ENCODE measurements around the gene RALB. TPM values are rescaled to one million over a fixed set of nuclear protein-coding genes. Genes with fewer than 3 reads are reported as not detected.
A peak's percentile ranks its signal among the peaks of the same experiment; 100 is the strongest.

RALB gene, protein sequence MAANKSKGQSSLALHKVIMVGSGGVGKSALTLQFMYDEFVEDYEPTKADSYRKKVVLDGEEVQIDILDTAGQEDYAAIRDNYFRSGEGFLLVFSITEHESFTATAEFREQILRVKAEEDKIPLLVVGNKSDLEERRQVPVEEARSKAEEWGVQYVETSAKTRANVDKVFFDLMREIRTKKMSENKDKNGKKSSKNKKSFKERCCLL
- total RNA-seq, result 10 to 100 TPM; 34.0 to 34.3 TPM

GRCh38 chr2:120252225-120253020, at the start of gene RALB:
Gene RALB, plus strand, starts transcription at chr2:120252852. Its CDS starts 25,813 bp downstream, at chr2:120278665.
- intact Hi-C loops (cut with DNase I, micrococcal nuclease), result loop anchor here (1.0 to 10.0 kb wide), 8 partner anchors 20 to 573 kb away; partner anchors contain the start of genes TMEM185B (in 2 of the 2), EPB41L5 (in 1 of the 2), PTPN4 (in 1 of the 2) and TMEM177 (in 1 of the 2)
- no peaks in the 10 kb centered on the region for H3K9me3 Mint-ChIP-seq (ENCODE audit: low read depth)
- peak; percentile 95 for ATAC-seq
- peaks cover 11% of the 10 kb centered on the region for H3K36me3 Mint-ChIP-seq (ENCODE audit: low read depth)
- H3K27me3 Mint-ChIP-seq, result peaks cover 6% of the 10 kb centered on the region
- H3K4me1 Mint-ChIP-seq, result peaks cover 41% of the 10 kb centered on the region
- DNase-seq, result peak; percentile 100
- ChIA-PET POLR2A (interaction anchor here (0.5 to 1.7 kb wide), 9 partner anchors 16 to 1278 kb away, joined by 3 to 9 read pairs (median 3); partner anchors contain the start of genes RNU4ATAC and TMEM185B), CTCF (interaction anchor here (0.8 to 4.7 kb wide), 7 partner anchors 12 to 78 kb away, joined by 3 to 20 read pairs (median 4); no protein-coding TSS in a partner anchor)
- peak within 1 kb of the TSS; percentile 86 for H3K27ac Mint-ChIP-seq
- H3K4me3 Mint-ChIP-seq, result peak within 1 kb of the TSS; percentile 92

- H3K36me3 Mint-ChIP-seq (ENCODE audit: low read depth), result no peaks in the 10 kb centered on the region
- POLR2A ChIA-PET, result no interaction called here
- H3K27ac Mint-ChIP-seq, result no peak overlapping the region
- intact Hi-C loops (cut with DNase I, micrococcal nuclease), result loop anchor here in 1 of 2 experiments (10.0 kb wide), 1 partner anchor 481 kb away; no protein-coding TSS in a partner anchor
- H3K4me1 Mint-ChIP-seq, result no peaks in the 10 kb centered on the region
- CTCF ChIA-PET, result interaction anchor here (0.7 to 1.1 kb wide), 4 partner anchors 29 to 463 kb away, joined by 3 to 6 read pairs (median 3); no protein-coding TSS in a partner anchor
- ATAC-seq (no peak), DNase-seq (no peak)
- H3K4me3 Mint-ChIP-seq, result no peak overlapping the region
- no peaks in the 10 kb centered on the region for H3K27me3 Mint-ChIP-seq
- H3K9me3 Mint-ChIP-seq (ENCODE audit: low read depth), result peaks cover 3% of the 10 kb centered on the region
Observed at GRCh38 chr2:120203251-120204021, 49.2 kb upstream of the RALB start.

- Mint-ChIP-seq H3K4me3 (no peak overlapping the region), H3K27me3 (no peaks in the 10 kb centered on the region), H3K9me3 (ENCODE audit: low read depth) (no peaks in the 10 kb centered on the region), H3K27ac (no peak overlapping the region), H3K36me3 (ENCODE audit: low read depth) (no peaks in the 10 kb centered on the region), H3K4me1 (no peaks in the 10 kb centered on the region)
- DNase-seq (no peak), ATAC-seq (no peak)
- ChIA-PET CTCF (interaction anchor here (1.1 to 1.2 kb wide), 3 partner anchors 107 to 463 kb away, joined by 3 to 6 read pairs (median 4); no protein-coding TSS in a partner anchor), POLR2A (no interaction called here)
- intact Hi-C loops (cut with DNase I, micrococcal nuclease), result loop anchor here in 1 of 2 experiments (10.0 kb wide), 1 partner anchor 481 kb away; no protein-coding TSS in a partner anchor
Observed at GRCh38 chr2:120204022-120204405, 48.6 kb upstream of the RALB start.

GRCh38 chr2:120204417-120204816, 48.2 kb upstream of the RALB start:
- H3K4me3 Mint-ChIP-seq, result no peak overlapping the region
- H3K36me3 Mint-ChIP-seq (ENCODE audit: low read depth), result no peaks in the 10 kb centered on the region
- no peak overlapping the region for H3K27ac Mint-ChIP-seq
- no peaks in the 10 kb centered on the region for H3K27me3 Mint-ChIP-seq
- H3K9me3 Mint-ChIP-seq (ENCODE audit: low read depth), result no peaks in the 10 kb centered on the region
- intact Hi-C loops (cut with DNase I, micrococcal nuclease), result loop anchor here in 1 of 2 experiments (10.0 kb wide), 1 partner anchor 480 kb away; no protein-coding TSS in a partner anchor
- ChIA-PET CTCF (interaction anchor here (1.0 to 1.7 kb wide), 4 partner anchors 29 to 109 kb away, joined by 3 to 6 read pairs (median 4); no protein-coding TSS in a partner anchor), POLR2A (no interaction called here)
- DNase-seq (no peak), ATAC-seq (no peak)
- no peaks in the 10 kb centered on the region for H3K4me1 Mint-ChIP-seq

DNA sequence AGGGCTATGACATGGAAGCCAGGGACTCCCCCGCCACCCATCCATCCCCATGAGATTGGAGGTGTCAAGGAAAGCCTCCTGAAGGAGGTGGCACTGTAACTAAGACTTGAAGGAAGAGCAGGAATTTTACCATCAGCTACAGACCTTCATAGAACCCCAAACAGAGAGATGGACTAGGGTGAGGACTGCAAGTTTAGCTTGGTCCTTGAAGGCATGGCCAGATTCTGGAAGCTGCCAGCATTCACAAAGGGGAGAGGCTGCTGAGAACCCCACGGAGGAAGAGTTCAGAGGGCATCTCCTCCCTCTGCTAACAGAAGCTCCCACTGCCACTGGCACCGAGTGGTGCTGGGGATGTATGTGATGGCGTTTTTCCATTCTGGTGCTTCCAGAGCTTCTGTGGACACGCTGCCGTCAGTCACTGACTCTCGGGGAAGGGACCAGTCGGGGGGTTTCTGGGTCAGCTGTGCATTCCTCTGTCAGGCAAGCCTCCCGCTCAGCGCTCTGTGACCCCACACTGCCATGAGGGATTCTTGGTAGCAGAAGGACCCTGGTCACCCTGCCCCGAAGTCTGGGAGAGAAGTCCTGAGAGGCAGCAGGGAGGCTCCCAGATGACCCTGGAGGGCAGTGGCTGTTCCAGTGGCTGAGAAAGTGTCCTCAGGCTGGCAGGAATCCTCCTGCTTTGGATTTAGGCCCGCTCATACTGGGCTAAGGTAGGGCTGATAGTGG, 47.5 kb upstream of the RALB start:
- H3K27me3 Mint-ChIP-seq, result no peaks in the 10 kb centered on the region
- H3K4me1 Mint-ChIP-seq, result peaks cover 3% of the 10 kb centered on the region
- H3K4me3 Mint-ChIP-seq, result no peak overlapping the region
- no peak overlapping the region for H3K27ac Mint-ChIP-seq
- intact Hi-C loops (cut with DNase I, micrococcal nuclease), result loop anchor here in 1 of 2 experiments (10.0 kb wide), 1 partner anchor 480 kb away; no protein-coding TSS in a partner anchor
- DNase-seq, result no peak
- CTCF ChIA-PET, result interaction anchor here (1.0 to 1.7 kb wide), 3 partner anchors 30 to 108 kb away, joined by 3 to 5 read pairs (median 4); no protein-coding TSS in a partner anchor
- POLR2A ChIA-PET, result no interaction called here
- no peaks in the 10 kb centered on the region for H3K36me3 Mint-ChIP-seq (ENCODE audit: low read depth)
- ATAC-seq, result no peak
- no peaks in the 10 kb centered on the region for H3K9me3 Mint-ChIP-seq (ENCODE audit: low read depth)

- POLR2A ChIA-PET, result no interaction called here
- ATAC-seq (peak; percentile 80), DNase-seq (peak; percentile 75)
- Mint-ChIP-seq H3K36me3 (ENCODE audit: low read depth) (no peaks in the 10 kb centered on the region), H3K4me3 (no peak overlapping the region), H3K27ac (no peak overlapping the region), H3K9me3 (ENCODE audit: low read depth) (no peaks in the 10 kb centered on the region), H3K27me3 (no peaks in the 10 kb centered on the region), H3K4me1 (peaks cover 4% of the 10 kb centered on the region)
- CTCF ChIA-PET, result interaction anchor here (1.0 to 1.7 kb wide), 3 partner anchors 10 to 107 kb away, joined by 3 to 5 read pairs (median 3); no protein-coding TSS in a partner anchor
- intact Hi-C loops (cut with DNase I, micrococcal nuclease), result loop anchor here (1.0 to 10.0 kb wide), 2 partner anchors 107 to 479 kb away; no protein-coding TSS in a partner anchor
Observed at GRCh38 chr2:120206022-120206581, 46.5 kb upstream of the RALB start.

DNA sequence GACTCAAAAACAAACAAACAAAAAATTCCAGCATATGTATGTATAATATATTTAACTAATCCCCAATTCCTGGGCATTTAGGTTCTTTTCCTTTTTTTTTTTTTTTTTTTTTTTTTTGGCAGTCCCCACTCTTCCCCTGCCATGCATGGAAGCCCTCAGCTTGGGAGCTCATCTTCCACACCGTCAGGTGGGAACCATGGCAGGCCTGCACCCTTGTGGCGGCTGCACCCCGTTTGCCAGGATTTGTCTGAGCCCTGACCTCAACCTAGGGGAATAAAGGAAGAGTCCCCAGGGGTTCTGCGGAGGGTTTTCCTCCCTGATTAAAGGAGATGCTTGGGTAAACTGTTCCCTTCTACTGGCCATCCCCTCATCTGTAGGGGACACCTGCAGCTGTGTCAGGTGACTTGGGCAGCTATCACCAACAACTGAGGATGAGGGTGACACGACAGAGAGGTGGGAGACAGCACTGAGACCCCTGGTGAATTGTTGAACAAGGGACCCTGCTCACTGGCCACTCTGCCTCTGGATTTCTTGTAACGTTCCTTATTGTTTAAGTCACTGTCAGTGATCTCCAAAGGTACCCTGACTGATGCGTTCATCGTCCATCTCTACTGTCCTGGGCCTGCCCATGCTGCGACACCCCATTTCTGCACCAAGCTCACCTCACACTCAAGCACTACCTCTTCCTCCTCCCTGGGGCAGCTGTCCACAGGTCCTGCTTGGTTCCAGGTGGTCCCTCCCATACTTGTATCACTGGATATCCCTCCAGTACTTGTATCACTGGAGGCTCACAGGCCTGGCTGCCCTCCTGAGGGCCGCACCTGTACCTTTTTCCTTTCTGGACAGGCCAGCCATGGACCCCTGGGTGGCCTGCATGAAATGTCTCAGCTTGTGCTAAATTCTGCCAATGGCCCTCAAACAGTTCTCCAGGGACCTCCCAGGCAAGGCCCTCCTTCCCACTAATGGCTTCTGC, 44.0 kb upstream of the RALB start:
- H3K4me1 Mint-ChIP-seq, result peaks cover 4% of the 10 kb centered on the region
- H3K4me3 Mint-ChIP-seq, result no peak overlapping the region
- H3K36me3 Mint-ChIP-seq (ENCODE audit: low read depth), result no peaks in the 10 kb centered on the region
- intact Hi-C loops (cut with DNase I, micrococcal nuclease), result loop anchor here in 1 of 2 experiments (10.0 kb wide), 1 partner anchor 476 kb away; no protein-coding TSS in a partner anchor
- H3K27ac Mint-ChIP-seq, result no peak overlapping the region
- ATAC-seq, result no peak
- ChIA-PET CTCF (interaction anchor here (0.7 to 1.4 kb wide), 3 partner anchors 10 to 628 kb away, joined by 3 to 4 read pairs (median 4); no protein-coding TSS in a partner anchor), POLR2A (interaction anchor here (0.8 kb wide), 1 partner anchor 9 kb away, joined by 3 read pairs; no protein-coding TSS in a partner anchor)
- DNase-seq, result no peak
- no peaks in the 10 kb centered on the region for H3K27me3 Mint-ChIP-seq
- H3K9me3 Mint-ChIP-seq (ENCODE audit: low read depth), result no peaks in the 10 kb centered on the region

- no peaks in the 10 kb centered on the region for H3K9me3 Mint-ChIP-seq (ENCODE audit: low read depth)
- H3K27me3 Mint-ChIP-seq, result no peaks in the 10 kb centered on the region
- ChIA-PET POLR2A (no interaction called here), CTCF (interaction anchor here (0.7 to 1.4 kb wide), 2 partner anchors 35 to 715 kb away, joined by 3 read pairs; no protein-coding TSS in a partner anchor)
- intact Hi-C loops (cut with DNase I, micrococcal nuclease), result loop anchor here in 1 of 2 experiments (10.0 kb wide), 1 partner anchor 475 kb away; no protein-coding TSS in a partner anchor
- ATAC-seq, result no peak
- H3K27ac Mint-ChIP-seq, result peak overlapping the region; percentile 13
- H3K36me3 Mint-ChIP-seq (ENCODE audit: low read depth), result no peaks in the 10 kb centered on the region
- no peak for DNase-seq
- H3K4me1 Mint-ChIP-seq, result peaks cover 4% of the 10 kb centered on the region
- H3K4me3 Mint-ChIP-seq, result no peak overlapping the region
Observed at GRCh38 chr2:120209427-120210269, 43.0 kb upstream of the RALB start.
